GM18861 (cell line): ENCODE data around the gene TBC1D7.

Experiments used
- ATAC-seq: cut with Tn5 transposase; IDR thresholded peaks from one replicate; pipeline ENCODE4 v1.9.1; 2021; ENCODE audit not compliant: unreplicated experiment

Gene TBC1D7

GRCh38 chr6:13328076-13328874 is at the start of gene TBC1D7:
TSS of gene TBC1D7 (minus strand) at chr6:13328537. CDS start at chr6:13326898, 1,639 bp downstream.
- ATAC-seq: peak; percentile 79

DNA sequence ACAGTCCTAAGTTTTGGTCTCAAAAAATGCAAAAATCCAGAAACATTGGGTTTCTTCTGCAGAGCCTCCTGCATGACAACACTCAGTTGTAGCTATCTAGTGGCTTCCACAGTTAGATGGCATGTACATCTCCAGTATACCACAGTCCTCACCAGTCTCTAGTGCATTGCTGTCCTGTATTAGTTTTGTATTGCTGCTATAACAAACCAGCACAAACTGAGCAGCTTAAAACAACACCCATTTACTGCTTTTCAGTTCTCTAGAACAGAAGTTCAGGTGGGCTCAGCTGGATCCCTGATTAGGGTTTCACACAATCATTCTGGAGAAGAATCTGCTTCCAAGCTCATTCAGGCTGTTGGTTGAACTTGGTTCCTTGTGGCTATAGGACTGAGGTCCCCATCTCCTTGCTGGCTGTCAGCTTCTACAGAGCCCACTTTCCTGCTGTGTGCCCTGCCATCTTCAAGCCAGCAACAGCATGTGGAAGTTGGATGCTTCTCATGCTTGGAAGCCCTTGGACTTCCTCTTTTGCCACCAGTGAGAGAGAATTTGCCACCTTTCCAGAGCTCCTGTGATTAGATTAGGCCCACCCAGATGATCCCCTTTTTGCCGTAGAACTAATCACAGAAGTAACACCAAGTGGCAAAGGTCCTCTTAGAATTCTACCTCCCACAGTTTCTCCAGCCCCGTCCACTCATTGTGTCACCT is 48.9 kb upstream of the TBC1D7 start:
- ATAC-seq: no peak

GRCh38 chr6:13375360-13375878 is 47.1 kb upstream of the TBC1D7 start:
- ATAC-seq: peak; percentile 63

GRCh38 chr6:13373919-13374318 is 45.6 kb upstream of the TBC1D7 start:
- ATAC-seq: no peak

DNA sequence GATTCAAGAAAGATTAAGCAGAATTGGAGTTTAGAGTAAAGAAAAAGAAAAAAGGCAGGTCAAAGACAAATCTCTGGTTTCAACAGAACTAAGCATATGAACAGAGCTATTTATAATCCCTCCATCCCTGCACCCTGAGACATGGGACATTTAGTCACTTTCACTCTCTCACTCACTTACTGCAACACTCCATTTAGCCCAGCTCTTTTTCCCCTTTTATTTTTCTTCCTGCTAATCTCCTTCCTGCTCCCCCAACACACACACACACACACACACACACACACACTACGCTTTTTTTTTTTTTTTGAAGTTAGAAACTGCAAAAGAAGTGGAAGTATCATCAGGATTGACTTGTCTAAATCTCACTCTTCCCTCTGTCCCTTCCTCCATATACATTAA is 45.1 kb upstream of the TBC1D7 start:
- no peak for ATAC-seq

DNA sequence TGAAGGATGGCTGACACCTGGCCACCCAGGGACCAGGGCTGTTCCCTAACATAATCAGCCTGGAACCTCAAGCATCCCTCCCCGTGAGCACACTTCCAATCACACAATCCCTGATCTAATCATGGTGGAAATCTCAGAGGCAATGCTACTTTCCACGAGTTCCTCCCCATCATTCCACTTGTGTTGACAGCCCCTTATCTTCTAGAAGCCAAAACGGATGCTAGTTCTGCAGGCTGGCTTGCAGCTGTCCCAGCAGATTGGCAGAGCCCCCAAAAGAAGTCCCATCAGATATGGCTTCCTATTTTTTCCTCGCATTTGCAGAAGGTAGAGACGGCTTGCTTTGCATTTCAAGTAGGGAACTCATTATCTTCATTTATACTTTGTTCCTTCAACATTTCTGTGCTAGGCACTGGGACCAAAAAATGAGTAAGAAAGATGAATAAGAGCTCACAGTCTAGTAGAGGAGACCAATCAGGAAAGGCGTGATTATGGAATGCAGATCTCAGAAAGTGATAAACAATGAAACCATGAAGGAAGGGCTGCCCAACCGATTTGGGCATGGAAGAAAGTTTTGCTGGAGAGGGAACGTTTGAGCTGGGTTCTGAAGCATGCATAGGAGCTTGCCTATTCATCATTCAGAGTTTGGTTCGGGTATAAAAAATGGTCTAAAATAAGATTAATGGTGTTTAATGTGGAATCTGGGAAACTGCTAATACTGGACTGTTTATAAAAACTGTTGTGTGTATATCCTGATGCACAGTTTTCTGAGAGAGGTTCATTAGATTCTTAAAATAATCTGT is 44.6 kb upstream of the TBC1D7 start:
- ATAC-seq: no peak

DNA sequence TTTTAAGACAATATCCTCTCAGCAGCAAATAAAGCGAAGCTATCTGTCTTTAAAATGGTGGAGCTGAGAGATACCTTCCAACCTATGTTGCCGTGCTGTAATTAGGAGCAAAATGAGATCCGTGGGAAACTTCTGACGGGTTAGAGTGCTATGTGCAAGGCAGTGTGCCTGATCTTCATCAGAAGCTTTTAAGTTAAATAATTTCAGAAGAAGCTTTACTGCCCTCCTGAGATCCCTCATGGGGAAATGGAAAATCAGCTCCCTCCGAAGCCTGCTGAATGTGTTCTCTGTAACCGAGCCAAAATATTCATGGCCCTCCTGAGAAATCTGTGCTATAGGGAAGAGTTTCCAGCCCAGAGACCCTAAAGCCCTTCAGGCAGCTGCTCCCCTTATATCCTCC is 43.7 kb upstream of the TBC1D7 start:
- ATAC-seq: no peak

- no peak for ATAC-seq
These were observed 43.2 kb upstream of the TBC1D7 start for GRCh38 chr6:13371421-13372072.

GRCh38 chr6:13370623-13371022 is 42.3 kb upstream of the TBC1D7 start:
- ATAC-seq: no peak

DNA sequence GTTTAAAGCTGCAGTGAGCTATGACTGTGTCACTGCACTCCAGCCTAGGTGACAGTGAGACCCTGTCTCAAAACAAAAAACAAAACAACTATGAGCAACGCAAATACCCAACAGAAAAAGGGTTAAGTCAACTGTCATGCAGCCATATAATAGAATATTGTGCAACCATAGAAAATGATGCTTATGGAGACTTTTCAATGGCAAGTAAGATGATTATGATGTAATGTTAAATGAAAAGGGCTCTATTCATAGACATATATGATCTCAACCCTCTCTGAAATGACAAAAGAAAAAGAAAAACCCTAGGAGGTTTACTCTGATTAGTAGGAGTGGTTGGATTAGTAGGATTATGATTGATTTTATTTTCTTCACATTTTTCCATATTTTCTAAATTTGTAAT is 41.3 kb upstream of the TBC1D7 start:
- no peak for ATAC-seq

GRCh38 chr6:13368731-13369115 is 40.4 kb upstream of the TBC1D7 start:
- ATAC-seq: no peak

GRCh38 chr6:13368079-13368730 is 39.9 kb upstream of the TBC1D7 start:
- no peak for ATAC-seq

GRCh38 chr6:13367396-13367795 is 39.1 kb upstream of the TBC1D7 start:
- ATAC-seq: no peak

DNA sequence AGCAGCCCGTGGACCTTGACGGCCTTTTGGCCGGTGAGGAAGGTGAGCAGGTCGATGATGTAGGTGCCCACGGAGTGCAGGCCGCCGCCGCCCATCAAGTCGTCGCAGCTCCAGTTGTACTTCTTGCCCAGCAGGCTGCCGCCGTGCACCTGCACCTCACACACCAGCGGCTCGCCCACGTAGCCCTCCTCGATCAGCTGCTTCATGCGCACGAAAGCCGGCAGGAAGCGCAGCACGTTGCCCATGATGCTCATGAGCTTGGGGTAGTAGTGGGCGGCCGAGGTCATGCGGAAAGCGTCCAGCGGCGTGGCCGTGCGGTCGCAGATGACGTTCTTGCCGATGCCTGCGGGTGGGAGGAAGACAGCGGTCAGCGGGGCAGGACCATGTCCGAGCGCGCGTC is 37.0 kb upstream of the TBC1D7 start:
- no peak for ATAC-seq

DNA sequence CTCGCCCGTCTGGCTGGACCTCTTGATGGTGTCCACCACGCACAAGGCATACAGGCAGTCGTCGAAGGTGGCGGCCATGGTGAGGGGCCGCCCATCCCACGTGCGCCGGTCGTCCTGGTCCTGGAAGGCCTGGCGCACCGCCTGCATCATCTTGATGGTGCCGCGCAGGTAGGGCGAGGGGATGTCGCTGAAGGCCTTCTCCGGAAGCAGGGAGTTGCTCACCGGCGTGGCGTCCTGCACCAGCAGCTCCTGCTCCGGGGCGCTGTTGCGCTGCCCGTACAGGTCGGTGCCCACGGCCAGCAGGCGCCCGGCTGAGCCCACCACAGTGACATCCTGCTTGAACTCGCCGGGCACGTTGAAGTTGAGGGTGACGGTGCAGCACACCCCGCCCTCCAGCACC is 36.5 kb upstream of the TBC1D7 start:
- ATAC-seq: no peak

GRCh38 chr6:13362412-13362811 is 34.1 kb upstream of the TBC1D7 start:
- ATAC-seq: no peak

- ATAC-seq: no peak
These were observed 32.6 kb upstream of the TBC1D7 start for GRCh38 chr6:13360671-13361540.

GRCh38 chr6:13359287-13359686 is 30.9 kb upstream of the TBC1D7 start:
- ATAC-seq: no peak

DNA sequence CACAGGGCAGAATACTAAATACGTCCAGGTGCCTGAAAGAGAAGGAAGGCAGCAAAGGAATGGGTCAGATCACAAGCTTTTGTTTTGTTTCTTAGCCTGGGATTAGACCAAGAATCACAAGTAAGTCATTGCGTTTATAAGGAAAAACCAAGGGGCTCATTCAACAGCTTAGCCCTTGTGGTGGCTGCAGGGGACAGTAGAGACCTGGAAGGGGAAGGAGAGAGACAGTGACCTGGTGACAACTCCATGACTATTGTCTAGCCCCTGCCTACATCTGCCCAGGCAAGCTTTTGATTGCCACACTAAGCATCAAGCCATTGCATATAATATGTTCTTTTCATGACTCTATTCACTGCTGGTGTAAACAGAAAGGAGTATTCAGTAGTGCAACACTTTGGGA is 30.2 kb upstream of the TBC1D7 start:
- no peak for ATAC-seq
